ENCODE measurements around the gene CNTNAP5.

Gene CNTNAP5

DNA sequence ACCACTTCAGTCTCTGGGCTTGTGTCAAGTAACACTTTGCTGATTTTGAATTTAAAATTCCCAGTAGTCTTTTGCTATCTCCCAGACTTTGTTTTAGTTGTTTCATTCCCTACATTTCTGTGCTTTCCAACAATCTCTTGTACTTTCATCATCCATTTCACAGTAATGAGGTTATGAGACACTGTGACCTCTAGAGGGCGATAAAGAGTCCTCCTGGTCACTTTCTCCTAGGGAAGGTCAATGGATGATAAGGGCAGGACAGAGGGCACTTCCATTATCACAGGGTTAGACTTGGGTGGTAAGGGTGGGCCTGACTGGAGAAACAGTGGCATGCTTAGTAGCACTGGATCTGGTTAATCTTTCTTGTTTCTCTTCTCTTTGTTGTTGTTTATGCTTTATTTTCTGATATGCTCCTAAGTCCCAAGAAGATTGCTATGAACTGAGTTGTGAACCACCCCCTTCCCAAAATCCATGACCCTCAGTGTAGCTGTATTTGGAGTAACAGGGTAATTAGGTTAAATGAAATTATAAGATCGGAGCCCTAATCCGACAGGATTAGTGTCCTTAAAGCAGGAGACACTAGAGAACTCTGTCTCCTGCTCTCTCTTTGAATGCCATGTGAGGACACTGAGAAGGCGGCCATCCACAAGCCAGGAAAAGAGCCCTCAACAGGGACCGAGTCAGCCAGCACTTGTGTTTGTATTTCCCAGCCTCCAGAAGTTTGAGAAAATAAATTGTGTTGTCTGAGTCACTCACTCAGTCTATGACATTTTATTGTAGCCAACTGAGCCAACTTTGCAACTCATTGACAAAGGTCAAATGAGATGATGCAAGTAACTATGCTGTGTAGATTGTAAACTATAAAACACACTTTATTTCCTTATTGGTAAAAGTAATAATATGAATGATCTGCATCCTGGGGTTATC is 779.2 kb downstream of the CNTNAP5 start:
- DNase-seq (ENCODE audit: low read depth, low spot score), result no peak

DNA sequence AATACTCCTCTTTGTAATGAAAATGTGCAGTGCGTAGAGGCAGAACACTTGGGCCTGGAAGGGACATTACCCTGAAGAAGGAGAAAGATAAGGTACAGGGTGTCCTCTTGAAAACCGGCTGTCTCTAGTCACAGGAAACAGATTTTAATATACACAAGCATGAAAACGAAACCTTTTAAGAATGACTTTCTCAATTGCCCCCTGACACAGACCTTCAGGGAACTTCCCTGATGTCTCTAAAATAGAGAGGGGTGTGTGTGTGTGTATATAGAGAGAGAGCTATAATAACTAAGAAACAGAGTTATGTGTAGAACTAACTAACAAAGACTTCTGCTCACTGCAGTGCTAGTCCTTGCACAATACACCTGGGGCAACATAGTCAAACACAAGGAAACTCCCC is 780.0 kb downstream of the CNTNAP5 start:
- no peak for DNase-seq (ENCODE audit: low read depth, low spot score)

DNA sequence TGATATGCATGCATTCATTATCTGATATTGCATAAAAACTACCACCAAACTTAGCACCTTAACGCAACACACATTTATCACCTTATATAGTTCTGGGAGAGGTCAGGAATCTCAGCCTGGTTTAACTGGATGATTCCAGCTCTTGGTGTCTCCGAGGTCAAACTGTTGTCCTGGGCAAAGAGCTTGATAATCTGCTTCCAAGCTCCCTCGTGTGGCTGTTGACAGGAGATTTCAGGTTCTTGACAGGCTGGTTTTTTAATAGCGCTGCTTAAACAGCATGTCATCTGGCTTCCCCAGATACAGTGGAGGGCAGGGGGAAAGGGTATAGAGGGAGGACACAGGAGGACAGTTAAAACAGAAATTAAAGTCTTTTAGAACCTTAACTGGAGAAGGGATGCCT is 785.0 kb downstream of the CNTNAP5 start:
- no peak for DNase-seq (ENCODE audit: low read depth, low spot score)

DNA sequence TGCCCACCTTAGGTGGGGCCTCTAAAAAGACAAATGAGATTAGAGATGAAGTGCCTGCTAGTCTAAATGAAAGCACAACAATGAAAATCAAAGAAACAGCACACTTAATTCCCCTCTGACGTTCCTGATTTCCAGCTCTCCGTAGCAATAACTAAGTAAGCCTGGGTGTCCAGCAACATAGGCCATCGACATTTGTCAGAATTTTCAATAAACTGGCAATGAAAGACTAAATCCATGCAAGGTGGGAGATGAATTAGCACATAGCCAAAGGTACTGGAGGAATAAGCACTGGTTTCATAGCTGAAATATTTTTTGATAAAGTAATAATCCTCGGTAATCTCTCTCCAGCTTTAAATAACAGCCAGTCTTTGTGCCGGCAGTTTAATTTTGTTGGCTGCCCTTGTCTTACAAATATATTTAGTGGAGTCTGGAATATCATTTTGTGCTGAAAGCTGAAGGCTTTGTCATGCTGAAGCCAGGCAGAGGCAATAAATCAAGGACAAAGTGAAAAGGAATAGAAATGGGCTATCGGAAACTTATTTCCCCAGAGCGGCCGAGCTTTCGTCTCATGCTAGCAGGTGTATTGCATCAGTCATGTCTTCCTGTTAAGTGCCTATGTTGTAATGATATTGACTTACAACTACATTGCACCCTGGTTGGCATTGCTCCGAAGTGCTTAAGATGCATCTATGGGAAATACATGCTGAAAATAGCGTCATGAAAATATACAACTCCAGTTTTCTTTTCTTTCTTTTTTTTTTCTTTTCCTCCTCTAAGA is 790.1 kb downstream of the CNTNAP5 start:
- no peak for DNase-seq (ENCODE audit: low read depth, low spot score)

DNA sequence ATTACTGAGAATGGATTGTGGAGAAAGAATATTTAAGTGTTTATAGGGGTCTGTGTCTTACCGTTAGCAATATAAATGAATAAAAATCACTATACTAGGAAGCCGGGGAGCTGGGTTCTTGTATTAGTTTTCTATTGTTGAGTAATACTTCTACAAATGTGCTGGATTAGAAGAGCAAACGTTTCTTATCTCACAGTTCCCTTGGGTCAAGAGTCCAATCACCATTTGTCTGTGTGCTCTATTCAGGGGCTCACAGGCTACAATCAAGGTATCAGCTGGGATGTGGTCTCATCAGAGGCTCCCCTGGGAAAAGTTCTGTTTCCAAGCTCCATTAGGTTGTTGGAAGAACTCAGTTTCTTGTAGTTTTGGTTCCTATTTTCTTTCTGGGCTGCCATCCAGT is 790.9 kb downstream of the CNTNAP5 start:
- no peak for DNase-seq (ENCODE audit: low read depth, low spot score)

- no peak for DNase-seq (ENCODE audit: low read depth, low spot score)
Observed at GRCh38 chr2:124822516-124822915, 797.4 kb downstream of the CNTNAP5 start.

DNA sequence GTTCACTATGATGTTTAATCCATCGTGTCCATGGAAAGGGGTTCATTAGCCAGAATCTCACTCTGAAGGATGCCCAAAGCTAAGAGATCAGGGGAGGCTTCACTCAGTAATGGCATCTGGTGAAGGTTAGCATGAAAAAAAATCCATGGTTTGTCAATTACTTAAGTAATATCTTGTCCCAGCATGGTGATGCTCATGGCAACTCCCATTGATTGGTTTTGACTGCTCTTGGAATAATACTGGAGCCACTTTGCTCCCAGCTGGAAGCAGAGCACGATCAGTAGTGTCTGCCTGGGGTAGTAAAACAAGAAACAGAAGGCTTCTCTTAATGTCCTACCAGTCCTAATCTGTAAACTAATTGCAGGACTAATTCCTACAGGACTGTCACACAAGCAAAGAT is 799.4 kb downstream of the CNTNAP5 start:
- DNase-seq (ENCODE audit: low read depth, low spot score), result no peak

- no peak for DNase-seq (ENCODE audit: low read depth, low spot score)
Observed at GRCh38 chr2:124832521-124832920, 807.4 kb downstream of the CNTNAP5 start.

DNA sequence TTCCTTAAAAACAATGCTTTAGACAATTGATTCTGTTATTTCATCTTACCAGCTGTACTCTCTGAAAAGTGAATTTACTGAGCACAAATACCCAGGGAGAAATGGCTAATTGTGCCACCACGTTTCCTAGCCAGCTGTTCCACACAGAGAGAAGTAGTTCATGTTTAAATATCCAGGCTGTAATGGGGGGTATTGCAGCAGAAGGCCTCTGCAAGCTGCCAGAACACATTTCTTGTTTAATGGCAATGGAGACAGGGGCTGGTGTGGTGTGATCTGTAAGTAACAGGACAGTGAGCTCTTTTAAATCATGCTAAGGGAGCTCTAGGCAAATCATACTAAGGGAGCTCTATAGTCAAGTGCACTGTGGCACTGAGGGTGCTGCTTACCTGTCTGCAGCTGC is 809.2 kb downstream of the CNTNAP5 start:
- DNase-seq (ENCODE audit: low read depth, low spot score), result no peak

GRCh38 chr2:124835331-124835730 is 810.2 kb downstream of the CNTNAP5 start:
- DNase-seq (ENCODE audit: low read depth, low spot score), result no peak

DNA sequence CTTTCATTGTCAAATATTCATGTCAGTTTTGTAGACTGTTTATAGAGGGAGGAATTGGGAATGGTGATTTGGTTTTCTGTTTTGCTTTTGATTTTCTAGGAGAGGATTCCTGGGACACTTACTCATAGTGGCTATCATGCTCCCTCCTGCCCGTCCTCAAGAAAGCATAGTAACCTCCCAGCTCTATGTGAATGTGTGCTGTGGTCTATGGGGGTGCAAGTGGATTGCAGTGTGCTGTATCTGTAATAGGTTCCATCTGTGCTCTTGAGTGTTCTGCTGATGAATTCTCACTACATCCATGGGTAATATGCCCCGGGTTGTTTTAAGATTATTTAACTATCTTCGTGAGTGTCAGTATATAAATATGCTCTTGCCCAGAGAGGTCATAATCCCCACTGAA is 811.3 kb downstream of the CNTNAP5 start:
- DNase-seq (ENCODE audit: low read depth, low spot score), result no peak

DNA sequence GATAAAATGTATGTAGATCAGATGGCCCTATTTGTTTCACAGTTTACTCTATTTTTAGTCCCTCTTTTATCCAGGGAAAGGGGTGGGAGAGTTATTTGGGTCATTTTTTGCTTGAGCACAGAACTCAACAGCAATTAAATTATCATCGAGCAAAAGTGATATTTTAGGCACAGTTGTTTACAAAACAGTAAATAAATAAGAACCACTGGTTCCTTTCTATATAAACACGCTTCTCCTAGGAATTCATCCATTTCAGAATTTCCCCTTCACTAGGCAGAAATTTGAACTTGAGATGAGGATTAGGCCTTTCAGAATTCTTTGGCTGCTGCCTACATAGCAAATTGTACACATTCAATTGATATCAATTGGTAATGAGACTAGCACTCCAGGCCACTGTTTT is 812.4 kb downstream of the CNTNAP5 start:
- no peak for DNase-seq (ENCODE audit: low read depth, low spot score)

GRCh38 chr2:124838406-124838805 is 813.3 kb downstream of the CNTNAP5 start:
- no peak for DNase-seq (ENCODE audit: low read depth, low spot score)

DNA sequence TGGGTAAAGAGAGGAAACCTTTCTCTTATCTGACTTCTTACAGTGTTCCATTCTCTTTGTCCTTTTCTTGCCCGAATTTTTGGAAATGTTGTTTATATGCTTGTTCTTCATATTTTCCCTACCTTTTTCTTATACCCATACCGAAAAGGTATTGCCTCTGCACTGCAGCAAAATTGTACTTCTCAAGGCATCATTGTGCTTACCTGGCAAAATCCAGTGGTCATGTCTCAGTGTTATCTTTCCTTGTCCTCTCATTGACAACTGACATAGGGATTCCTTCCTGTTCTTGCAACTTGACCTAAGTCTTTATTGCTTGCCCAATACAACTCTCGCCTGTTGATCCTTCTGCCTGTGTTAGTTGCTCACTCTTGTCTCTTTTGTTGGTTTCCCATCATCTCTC is 842.2 kb downstream of the CNTNAP5 start:
- DNase-seq (ENCODE audit: low read depth, low spot score), result no peak

DNA sequence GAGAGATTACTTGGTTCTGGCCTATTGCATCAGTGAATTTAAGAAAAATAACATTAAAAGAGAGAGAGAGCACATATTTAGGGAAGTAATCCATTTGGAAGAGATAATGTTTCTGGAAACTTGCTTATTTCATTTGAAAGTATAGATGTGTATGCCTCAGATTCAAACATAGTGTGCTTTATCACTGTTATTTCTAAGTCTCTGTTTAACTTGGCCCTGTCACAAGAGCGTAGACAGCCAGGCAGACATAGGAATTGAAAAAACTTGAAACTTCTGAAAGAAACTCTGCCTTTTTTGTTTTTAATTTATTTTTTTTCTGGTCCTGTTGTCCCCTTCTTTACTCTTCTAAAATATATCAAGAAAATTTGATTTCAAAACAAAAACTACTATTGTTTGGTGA is 849.1 kb downstream of the CNTNAP5 start:
- DNase-seq (ENCODE audit: low read depth, low spot score), result no peak

GRCh38 chr2:124874676-124875075 is 849.6 kb downstream of the CNTNAP5 start:
- no peak for DNase-seq (ENCODE audit: low read depth, low spot score)

DNA sequence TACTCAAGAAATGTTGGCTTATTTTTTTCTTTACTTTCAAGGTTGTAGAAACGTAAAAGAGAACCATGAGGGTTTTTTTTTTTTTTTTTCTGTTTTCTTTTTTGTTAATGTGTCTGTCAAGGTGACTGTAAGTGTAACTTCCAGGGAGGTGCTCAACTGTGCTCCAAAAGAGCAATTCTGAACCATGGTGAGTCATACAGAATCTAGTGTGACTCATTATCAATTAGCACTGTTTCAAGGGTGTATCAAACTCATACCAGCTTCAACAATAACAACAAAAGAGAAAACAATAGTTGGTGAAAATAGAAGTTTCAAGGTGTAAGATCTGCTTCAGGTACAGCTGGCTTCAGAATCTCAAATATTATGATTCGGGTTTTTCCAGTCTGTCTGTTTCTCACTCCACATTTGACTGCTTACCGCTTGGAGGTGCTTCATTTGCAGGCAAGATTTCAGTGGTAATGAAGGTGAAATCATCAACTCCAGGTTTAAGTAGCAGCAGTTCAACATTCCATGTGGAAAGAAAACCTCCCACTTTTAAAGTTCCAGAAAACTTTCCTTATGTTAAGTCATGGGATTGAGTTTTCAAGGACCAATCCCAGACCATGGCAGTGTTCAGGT is 850.6 kb downstream of the CNTNAP5 start:
- no peak for DNase-seq (ENCODE audit: low read depth, low spot score)

DNA sequence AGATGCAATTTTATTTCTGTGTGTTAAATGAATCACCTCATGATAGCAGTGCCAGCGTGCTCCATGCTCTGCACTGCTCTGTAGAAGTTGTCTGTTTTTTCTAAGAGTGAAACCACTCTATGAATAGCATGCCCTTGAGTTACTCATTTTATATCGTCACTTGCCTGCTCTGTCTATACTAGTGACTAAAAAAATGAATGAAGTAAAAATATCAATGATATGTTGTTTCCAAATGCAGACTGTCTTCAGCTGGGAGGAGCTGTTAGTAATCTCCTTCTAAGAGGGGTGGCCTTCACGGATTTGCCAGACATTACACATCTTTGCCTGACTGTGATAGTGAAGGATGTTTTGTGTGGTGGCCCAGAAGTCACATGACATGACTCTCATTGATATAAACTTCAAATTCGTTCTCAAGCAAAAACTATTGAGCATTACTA is 852.1 kb downstream of the CNTNAP5 start:
- no peak for DNase-seq (ENCODE audit: low read depth, low spot score)

DNA sequence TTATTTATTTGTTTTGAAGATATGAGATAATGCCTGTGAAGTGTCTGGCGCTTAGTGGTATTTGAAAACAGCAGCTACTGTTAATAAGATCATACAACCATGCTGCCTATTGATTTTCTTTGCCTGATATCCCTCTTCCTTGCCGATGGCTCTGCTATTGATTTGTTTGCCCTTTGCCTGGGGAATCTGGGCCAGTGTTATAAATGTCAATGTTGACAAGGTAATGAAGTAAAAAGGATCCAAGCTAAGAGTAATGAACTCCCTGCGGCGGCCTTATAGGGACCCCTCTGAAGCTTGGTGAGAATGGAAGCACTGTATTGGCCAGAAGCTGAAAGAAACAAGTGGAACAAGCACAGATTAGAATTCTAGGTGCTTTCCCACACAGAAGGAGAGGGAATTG is 854.6 kb downstream of the CNTNAP5 start:
- DNase-seq (ENCODE audit: low read depth, low spot score), result no peak

GRCh38 chr2:124880995-124881394 is 855.9 kb downstream of the CNTNAP5 start:
- DNase-seq (ENCODE audit: low read depth, low spot score), result no peak

GRCh38 chr2:124882423-124882822 is 857.3 kb downstream of the CNTNAP5 start:
- DNase-seq (ENCODE audit: low read depth, low spot score), result no peak

- no peak for DNase-seq (ENCODE audit: low read depth, low spot score)
Observed at GRCh38 chr2:124883595-124883994, 858.5 kb downstream of the CNTNAP5 start.

Measured in smooth muscle cell of the brain vasculature (primary cell).